ENCODE results near the gene CEBPZ. TPM values are rescaled to one million over a fixed set of nuclear protein-coding genes. Genes with fewer than 3 reads are reported as not detected.

The CEBPZ gene
- total RNA-seq, 4 donors from 2014 or later = 31.4 to 46.1 (median 34.5) TPM

DNA sequence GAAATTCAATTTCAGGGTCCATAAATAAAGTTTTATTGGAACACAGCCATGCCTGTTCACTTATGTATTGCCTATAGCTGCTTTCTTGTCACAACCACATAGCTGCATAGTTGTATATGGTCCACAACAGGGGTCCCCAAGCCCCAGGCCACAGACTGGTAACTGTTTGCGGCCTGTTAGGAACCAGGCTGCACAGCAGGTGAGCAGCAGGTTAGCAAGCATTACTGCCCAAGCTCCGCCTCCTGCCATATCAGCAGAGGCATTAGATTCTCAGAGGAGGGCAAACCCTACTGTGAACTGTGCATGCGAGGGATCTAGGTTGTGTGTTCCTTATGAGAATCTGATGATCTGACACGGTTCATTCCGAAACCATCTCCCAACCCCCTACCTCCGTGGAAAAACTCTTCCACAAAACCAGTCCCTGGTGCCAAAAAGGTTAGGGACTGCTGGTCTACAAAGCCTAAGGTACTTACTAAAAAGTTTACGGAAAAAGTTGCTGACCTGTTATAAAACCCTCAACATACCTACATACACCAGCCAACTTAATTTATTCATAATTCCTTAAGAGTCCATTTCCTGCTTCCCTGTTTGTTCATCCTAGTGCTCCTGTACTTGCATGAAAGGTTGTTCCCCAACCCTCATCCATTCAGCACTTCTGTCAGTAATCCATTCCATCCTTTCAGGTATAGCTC is 40.1 kb upstream of the CEBPZ start:
- Histone ChIP-seq H3K4me1 (no peaks in the 10 kb centered on the region), H3K4me3 (replicated peaks in 1 of 3) (no peak overlapping the region), H3K27me3 (no peaks in the 10 kb centered on the region), H3K27ac (no peak overlapping the region), H3K9me3 (no peaks in the 10 kb centered on the region), H3K36me3 (peaks cover 21% of the 10 kb centered on the region in 2 donors)
- 90 to 93% methylated on average over 7 of the region's 7 CpGs for WGBS, 2 donors
- DNase-seq = no peak
- intact Hi-C loops (cut with DNase I) = no loop called here
- TF ChIP-seq POLR2A (IDR thresholded peaks at IDR 0.05) = no peak
- TF ChIP-seq, protein P1, sequence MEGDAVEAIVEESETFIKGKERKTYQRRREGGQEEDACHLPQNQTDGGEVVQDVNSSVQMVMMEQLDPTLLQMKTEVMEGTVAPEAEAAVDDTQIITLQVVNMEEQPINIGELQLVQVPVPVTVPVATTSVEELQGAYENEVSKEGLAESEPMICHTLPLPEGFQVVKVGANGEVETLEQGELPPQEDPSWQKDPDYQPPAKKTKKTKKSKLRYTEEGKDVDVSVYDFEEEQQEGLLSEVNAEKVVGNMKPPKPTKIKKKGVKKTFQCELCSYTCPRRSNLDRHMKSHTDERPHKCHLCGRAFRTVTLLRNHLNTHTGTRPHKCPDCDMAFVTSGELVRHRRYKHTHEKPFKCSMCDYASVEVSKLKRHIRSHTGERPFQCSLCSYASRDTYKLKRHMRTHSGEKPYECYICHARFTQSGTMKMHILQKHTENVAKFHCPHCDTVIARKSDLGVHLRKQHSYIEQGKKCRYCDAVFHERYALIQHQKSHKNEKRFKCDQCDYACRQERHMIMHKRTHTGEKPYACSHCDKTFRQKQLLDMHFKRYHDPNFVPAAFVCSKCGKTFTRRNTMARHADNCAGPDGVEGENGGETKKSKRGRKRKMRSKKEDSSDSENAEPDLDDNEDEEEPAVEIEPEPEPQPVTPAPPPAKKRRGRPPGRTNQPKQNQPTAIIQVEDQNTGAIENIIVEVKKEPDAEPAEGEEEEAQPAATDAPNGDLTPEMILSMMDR (IDR thresholded peaks at IDR 0.05) = no peak

DNA sequence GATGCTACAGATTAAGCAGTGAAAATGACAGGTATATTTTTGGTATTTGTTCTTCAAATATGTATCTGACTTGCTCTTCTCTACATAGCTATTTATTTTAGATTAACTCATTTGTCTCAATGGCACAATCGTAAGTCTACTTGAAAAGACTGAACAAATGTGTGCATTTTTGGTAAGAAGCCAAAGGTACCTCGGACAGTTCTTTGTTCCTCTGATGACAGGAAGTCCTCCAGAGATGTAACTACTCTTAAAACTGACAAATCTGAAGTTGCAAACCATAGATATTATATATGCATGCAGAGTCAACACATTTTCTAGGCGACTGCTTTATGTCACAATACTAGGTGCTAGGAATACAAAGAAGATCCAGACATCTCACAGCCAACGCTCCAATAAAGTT is 36.7 kb upstream of the CEBPZ start:
- H3K27ac ChIP-seq = no peak overlapping the region
- intact Hi-C loops (cut with DNase I) = no loop called here
- no peaks in the 10 kb centered on the region for H3K4me1 ChIP-seq
- no peak overlapping the region for H3K4me3 ChIP-seq (replicated peaks in 1 of 3)
- H3K36me3 ChIP-seq = peaks cover 6 to 17% of the 10 kb centered on the region in 2 donors
- H3K27me3 ChIP-seq = no peaks in the 10 kb centered on the region
- 92 to 95% methylated on average over 4 of the region's 4 CpGs for WGBS, 2 donors
- H3K9me3 ChIP-seq = no peaks in the 10 kb centered on the region
- DNase-seq = no peak
- no peak for TF ChIP-seq POLR2A (IDR thresholded peaks at IDR 0.05)
- TF ChIP-seq, protein P1 (IDR thresholded peaks at IDR 0.05) = no peak

DNA sequence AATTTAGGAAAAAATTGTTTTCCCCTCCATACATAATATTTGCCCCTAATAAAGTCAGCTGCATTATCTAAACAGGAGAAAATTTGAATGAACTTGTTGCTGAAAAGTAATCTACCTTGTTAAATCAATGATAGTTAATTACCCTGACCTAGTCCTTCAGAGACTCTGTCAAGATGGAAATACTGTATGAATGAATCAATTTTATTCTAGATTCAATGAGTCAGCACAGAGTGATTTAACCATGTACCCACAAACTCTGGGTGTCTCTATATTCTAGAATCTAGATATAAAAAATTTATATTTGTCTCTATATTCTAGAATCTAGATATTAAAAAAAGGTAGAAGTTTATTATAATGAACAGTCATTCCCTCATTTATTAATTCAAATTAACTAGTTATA is 36.3 kb upstream of the CEBPZ start:
- intact Hi-C loops (cut with DNase I) = no loop called here
- TF ChIP-seq, protein P1 (IDR thresholded peaks at IDR 0.05) = no peak
- no peak for TF ChIP-seq POLR2A (IDR thresholded peaks at IDR 0.05)
- H3K27me3 ChIP-seq = no peaks in the 10 kb centered on the region
- no peak overlapping the region for H3K4me3 ChIP-seq (replicated peaks in 1 of 3)
- no peak overlapping the region for H3K27ac ChIP-seq
- peaks cover 6 to 17% of the 10 kb centered on the region in 2 donors for H3K36me3 ChIP-seq
- H3K4me1 ChIP-seq = no peaks in the 10 kb centered on the region
- no peak for DNase-seq
- no peaks in the 10 kb centered on the region for H3K9me3 ChIP-seq

GRCh38 chr2:37263839-37264238 is 32.4 kb upstream of the CEBPZ start:
- 83 to 91% methylated on average over 2 of the region's 2 CpGs for WGBS, 2 donors
- Histone ChIP-seq H3K9me3 (no peaks in the 10 kb centered on the region), H3K36me3 (peaks cover 6 to 10% of the 10 kb centered on the region in 2 donors), H3K27ac (no peak overlapping the region), H3K4me1 (no peaks in the 10 kb centered on the region), H3K4me3 (replicated peaks in 1 of 3) (no peak overlapping the region), H3K27me3 (no peaks in the 10 kb centered on the region)
- DNase-seq = no peak
- intact Hi-C loops (cut with DNase I) = no loop called here
- no peak for TF ChIP-seq POLR2A (IDR thresholded peaks at IDR 0.05)
- TF ChIP-seq, protein P1 (IDR thresholded peaks at IDR 0.05) = no peak

DNA sequence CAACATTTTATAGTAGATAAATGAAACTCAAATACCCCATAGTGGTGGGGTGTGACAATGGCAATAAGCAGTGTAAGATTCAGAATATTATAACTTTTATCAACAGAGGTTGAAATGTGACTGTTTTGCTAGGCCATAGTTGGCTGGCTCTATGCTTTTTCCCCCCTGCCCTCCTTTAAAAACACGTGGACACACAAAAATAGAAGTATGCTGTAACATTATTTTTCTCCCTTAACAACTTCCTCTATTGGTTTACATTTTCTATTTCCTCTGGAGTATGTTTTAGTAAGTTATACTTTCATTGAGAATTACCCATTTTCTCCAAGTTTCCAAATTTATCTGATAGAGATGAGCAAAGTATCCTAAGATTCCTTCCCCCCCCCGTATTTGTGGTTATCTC is 31.1 kb upstream of the CEBPZ start:
- intact Hi-C loops (cut with DNase I) = no loop called here
- H3K9me3 ChIP-seq = no peaks in the 10 kb centered on the region
- H3K4me1 ChIP-seq = no peaks in the 10 kb centered on the region
- no peak for TF ChIP-seq POLR2A (IDR thresholded peaks at IDR 0.05)
- TF ChIP-seq, protein P1 (IDR thresholded peaks at IDR 0.05) = no peak
- DNase-seq = no peak
- no peak overlapping the region for H3K4me3 ChIP-seq (replicated peaks in 1 of 3)
- peaks cover 0 to 13% of the 10 kb centered on the region in 2 donors for H3K36me3 ChIP-seq
- H3K27ac ChIP-seq = no peak overlapping the region
- no peaks in the 10 kb centered on the region for H3K27me3 ChIP-seq
- WGBS, 2 donors = 73 to 77% methylated on average over 2 of the region's 2 CpGs
